ENCODE measurements around the gene ULK4. TPM values are rescaled to one million over a fixed set of nuclear protein-coding genes. Genes with fewer than 3 reads are reported as not detected.

Gene ULK4
- total RNA-seq, 1 donor from 2014 or later, result 9.1 TPM

DNA sequence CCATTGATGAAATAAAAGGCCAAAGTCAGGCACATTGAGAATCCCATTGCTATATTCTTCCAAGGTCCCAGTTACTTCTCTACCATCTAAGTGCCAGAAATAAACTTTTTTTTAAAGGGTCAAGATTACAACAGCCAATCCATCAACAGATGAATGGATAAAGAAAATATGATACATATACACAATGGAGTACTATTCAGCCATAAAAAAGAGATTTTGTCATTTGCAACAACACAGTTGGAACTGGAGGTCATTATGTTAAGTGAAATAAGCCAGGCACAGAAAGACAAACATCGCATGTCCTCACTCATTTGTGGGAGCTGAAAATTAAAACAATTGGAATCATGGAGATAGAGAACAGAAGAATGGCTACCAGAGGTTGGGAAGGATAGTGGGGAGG, 25.5 kb downstream of the ULK4 start:
- H3K27ac Mint-ChIP-seq (ENCODE audit: unreplicated experiment), result no peak overlapping the region
- H3K27me3 Mint-ChIP-seq (ENCODE audit: unreplicated experiment), result no peaks in the 10 kb centered on the region
- H3K36me3 Mint-ChIP-seq (ENCODE audit: unreplicated experiment), result no peaks in the 10 kb centered on the region
- H3K9me3 Mint-ChIP-seq (ENCODE audit: unreplicated experiment), result no peaks in the 10 kb centered on the region
- H3K4me3 Mint-ChIP-seq (ENCODE audit: unreplicated experiment), result no peak overlapping the region
- H3K4me1 Mint-ChIP-seq (ENCODE audit: unreplicated experiment), result no peaks in the 10 kb centered on the region
- TF ChIP-seq, protein P1, sequence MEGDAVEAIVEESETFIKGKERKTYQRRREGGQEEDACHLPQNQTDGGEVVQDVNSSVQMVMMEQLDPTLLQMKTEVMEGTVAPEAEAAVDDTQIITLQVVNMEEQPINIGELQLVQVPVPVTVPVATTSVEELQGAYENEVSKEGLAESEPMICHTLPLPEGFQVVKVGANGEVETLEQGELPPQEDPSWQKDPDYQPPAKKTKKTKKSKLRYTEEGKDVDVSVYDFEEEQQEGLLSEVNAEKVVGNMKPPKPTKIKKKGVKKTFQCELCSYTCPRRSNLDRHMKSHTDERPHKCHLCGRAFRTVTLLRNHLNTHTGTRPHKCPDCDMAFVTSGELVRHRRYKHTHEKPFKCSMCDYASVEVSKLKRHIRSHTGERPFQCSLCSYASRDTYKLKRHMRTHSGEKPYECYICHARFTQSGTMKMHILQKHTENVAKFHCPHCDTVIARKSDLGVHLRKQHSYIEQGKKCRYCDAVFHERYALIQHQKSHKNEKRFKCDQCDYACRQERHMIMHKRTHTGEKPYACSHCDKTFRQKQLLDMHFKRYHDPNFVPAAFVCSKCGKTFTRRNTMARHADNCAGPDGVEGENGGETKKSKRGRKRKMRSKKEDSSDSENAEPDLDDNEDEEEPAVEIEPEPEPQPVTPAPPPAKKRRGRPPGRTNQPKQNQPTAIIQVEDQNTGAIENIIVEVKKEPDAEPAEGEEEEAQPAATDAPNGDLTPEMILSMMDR (IDR thresholded peaks at IDR 0.05), result no peak
- DNase-seq (ENCODE audit: extremely low spot score, unreplicated experiment), result no peak

DNA sequence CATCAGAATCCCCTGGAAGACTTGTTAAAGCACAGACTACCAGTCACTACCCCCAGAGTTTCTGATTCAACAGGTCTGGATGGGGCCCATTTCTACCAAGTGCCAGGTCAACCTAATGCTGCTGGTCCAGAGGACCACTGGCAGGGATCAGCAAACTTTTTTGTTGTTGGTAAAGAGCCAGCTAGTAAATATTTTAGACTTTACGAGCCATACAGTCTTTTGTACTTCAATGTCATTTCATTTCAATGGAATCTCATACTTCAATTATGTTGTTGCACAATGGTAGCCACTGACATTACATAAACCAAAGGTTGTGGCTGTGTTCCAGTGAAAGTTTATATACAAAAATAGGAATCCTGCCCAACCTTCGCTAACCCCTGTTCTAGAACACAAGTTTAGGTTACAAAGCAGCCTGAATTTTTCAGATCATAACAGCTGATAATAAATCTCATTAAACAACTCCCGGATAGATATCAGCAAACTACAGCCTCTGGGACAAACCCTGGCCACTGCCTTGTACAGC, 28.7 kb downstream of the ULK4 start:
- Mint-ChIP-seq H3K9me3 (ENCODE audit: unreplicated experiment) (no peaks in the 10 kb centered on the region), H3K36me3 (ENCODE audit: unreplicated experiment) (peaks cover 14% of the 10 kb centered on the region), H3K4me1 (ENCODE audit: unreplicated experiment) (no peaks in the 10 kb centered on the region), H3K27ac (ENCODE audit: unreplicated experiment) (no peak overlapping the region), H3K4me3 (ENCODE audit: unreplicated experiment) (no peak overlapping the region), H3K27me3 (ENCODE audit: unreplicated experiment) (no peaks in the 10 kb centered on the region)
- DNase-seq (ENCODE audit: extremely low spot score, unreplicated experiment), result no peak
- TF ChIP-seq, protein P1 (IDR thresholded peaks at IDR 0.05), result no peak

DNA sequence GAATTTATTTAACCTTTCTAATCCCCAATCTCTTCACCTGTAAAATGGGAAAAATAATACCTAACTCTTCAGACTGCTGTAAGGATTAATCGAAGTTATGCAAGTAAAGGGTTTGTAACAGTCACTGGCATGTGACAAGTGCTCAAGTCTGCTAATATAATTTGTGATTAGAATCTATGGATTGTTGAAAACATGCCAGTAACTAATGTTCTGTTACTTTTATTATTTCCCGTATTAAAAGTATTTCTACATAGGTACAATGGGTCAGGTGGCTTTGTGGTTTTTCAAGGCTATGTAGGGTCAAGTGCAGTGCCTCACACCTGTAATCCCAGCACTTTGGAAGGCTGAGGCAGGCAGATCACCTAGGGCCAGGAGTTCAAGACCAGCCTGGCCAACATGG, 29.4 kb downstream of the ULK4 start:
- no peak overlapping the region for H3K27ac Mint-ChIP-seq (ENCODE audit: unreplicated experiment)
- peaks cover 15% of the 10 kb centered on the region for H3K36me3 Mint-ChIP-seq (ENCODE audit: unreplicated experiment)
- H3K4me1 Mint-ChIP-seq (ENCODE audit: unreplicated experiment), result no peaks in the 10 kb centered on the region
- no peaks in the 10 kb centered on the region for H3K9me3 Mint-ChIP-seq (ENCODE audit: unreplicated experiment)
- H3K27me3 Mint-ChIP-seq (ENCODE audit: unreplicated experiment), result no peaks in the 10 kb centered on the region
- TF ChIP-seq, protein P1 (IDR thresholded peaks at IDR 0.05), result no peak
- H3K4me3 Mint-ChIP-seq (ENCODE audit: unreplicated experiment), result no peak overlapping the region
- DNase-seq (ENCODE audit: extremely low spot score, unreplicated experiment), result no peak

DNA sequence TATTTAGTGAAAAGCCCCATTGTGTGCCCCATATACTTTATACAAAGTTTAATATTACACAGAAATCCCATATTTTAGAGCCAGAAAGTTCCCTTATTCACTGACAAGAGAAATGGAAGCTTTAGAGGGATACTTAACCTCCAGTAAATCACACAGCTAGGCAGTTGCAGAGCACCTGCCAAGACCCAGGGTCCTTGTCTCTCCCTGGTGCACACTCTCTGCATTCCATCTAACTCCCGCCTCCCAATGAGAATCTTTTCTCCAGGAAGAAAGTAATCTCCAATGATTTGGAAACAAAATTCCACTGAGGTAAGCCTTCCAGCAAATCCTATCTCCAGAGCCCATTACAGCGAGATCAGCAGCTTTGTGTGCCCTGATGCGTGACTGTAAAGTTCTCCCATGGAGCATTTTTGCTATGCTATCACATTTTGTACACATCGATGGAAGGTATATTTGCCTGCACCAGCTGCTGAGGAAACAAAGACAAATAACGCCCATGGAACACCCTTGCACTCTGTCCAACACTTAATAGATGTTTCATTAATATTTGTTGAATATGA, 41.4 kb downstream of the ULK4 start:
- Mint-ChIP-seq H3K4me3 (ENCODE audit: unreplicated experiment) (no peak overlapping the region), H3K36me3 (ENCODE audit: unreplicated experiment) (no peaks in the 10 kb centered on the region), H3K27ac (ENCODE audit: unreplicated experiment) (no peak overlapping the region), H3K9me3 (ENCODE audit: unreplicated experiment) (no peaks in the 10 kb centered on the region), H3K27me3 (ENCODE audit: unreplicated experiment) (no peaks in the 10 kb centered on the region), H3K4me1 (ENCODE audit: unreplicated experiment) (no peaks in the 10 kb centered on the region)
- DNase-seq (ENCODE audit: extremely low spot score, unreplicated experiment), result no peak
- TF ChIP-seq, protein P1 (IDR thresholded peaks at IDR 0.05), result no peak

DNA sequence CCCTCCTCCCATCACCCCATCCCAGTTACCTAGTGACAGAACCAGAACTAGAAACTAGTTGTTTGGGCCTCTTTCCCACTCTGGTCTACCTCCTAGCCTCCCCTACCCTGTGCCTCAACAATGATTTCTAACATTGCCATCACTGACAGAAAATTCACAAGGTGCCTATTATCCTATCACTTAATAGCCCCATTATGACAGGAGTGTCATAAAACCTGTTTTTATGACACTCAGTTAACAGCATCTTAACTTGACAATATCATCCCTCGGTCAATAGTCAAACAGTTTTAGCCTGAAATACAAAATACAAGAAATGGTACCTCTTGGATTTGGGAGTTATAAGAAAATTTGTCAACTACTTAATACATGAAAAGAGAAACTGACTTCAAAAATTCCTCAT, 46.5 kb downstream of the ULK4 start:
- TF ChIP-seq, protein P1 (IDR thresholded peaks at IDR 0.05), result no peak
- no peak for DNase-seq (ENCODE audit: extremely low spot score, unreplicated experiment)
- H3K9me3 Mint-ChIP-seq (ENCODE audit: unreplicated experiment), result no peaks in the 10 kb centered on the region
- no peaks in the 10 kb centered on the region for H3K4me1 Mint-ChIP-seq (ENCODE audit: unreplicated experiment)
- no peaks in the 10 kb centered on the region for H3K27me3 Mint-ChIP-seq (ENCODE audit: unreplicated experiment)
- H3K4me3 Mint-ChIP-seq (ENCODE audit: unreplicated experiment), result no peak overlapping the region
- peaks cover 8% of the 10 kb centered on the region for H3K36me3 Mint-ChIP-seq (ENCODE audit: unreplicated experiment)
- H3K27ac Mint-ChIP-seq (ENCODE audit: unreplicated experiment), result no peak overlapping the region

Data from osteocyte (in vitro differentiated cells).